Common myeloid progenitor, CD34-positive (primary cell): Measurements from ENCODE around the gene LYVE1.

Source experiments
- CTCF ChIA-PET: fragments of 350-600 bp; sonication (Branson Sonifier 250); formaldehyde crosslinking; loops from one replicate; lab custom pipeline; 2021; ENCODE audit warnings: antibody characterized with exemption; lab: Charles Lee
- POLR2A ChIA-PET: fragments of 350-600 bp; sonication (Branson Sonifier 250); formaldehyde crosslinking; loops from one replicate; lab custom pipeline; 2021; ENCODE audit warnings: antibody characterized with exemption; lab: Charles Lee
- DNase-seq, 3 donors: peaks; one replicate each; pipeline versions ENCODE4 v3.0.0 to v3.0.0-alpha.2; 2013
- H3K27ac ChIP-seq, 2 experiments: 1 replicate in 1 of 2; 2 replicates in 1 of 2; pipeline ENCODE4 v1.7.0; 2013; ENCODE audit warnings: inconsistent platforms in 2 of 2, low read length in 2 of 2, mild to moderate bottlenecking in 2 of 2, low read depth in 1 of 2, moderate library complexity in 1 of 2; ENCODE audit not compliant: severe bottlenecking in 2 of 2, insufficient read depth in 1 of 2, poor library complexity in 1 of 2
- H3K27me3 ChIP-seq, 5 experiments: replicated peaks in 2 of 5; 1 replicate in 3 of 5; 2 replicates in 2 of 5; pipeline versions ENCODE4 v1.6.1 to v1.7.0; 2013; ENCODE audit warnings: low read length in 4 of 5, mild to moderate bottlenecking in 2 of 5, moderate library complexity in 2 of 5, inconsistent platforms in 1 of 5; ENCODE audit not compliant: insufficient read depth in 5 of 5, control insufficient read depth in 4 of 5
- H3K36me3 ChIP-seq, 4 experiments: 1 replicate in 2 of 4; 2 replicates in 2 of 4; pipeline versions ENCODE4 v1.6.1 to v1.7.0; 2013; ENCODE audit warnings: low read length in 3 of 4, control low read depth in 1 of 4, mild to moderate bottlenecking in 1 of 4; ENCODE audit not compliant: control insufficient read depth in 4 of 4, insufficient read depth in 4 of 4
- H3K4me1 ChIP-seq, 4 experiments: 1 replicate in 3 of 4; 2 replicates in 1 of 4; pipeline versions ENCODE4 v1.6.1 to v1.7.1; 2013; ENCODE audit warnings: low read length in 3 of 4, mild to moderate bottlenecking in 3 of 4, control low read depth in 1 of 4, inconsistent platforms in 1 of 4, moderate library complexity in 1 of 4; ENCODE audit not compliant: control insufficient read depth in 4 of 4, insufficient read depth in 4 of 4; ENCODE audit errors: control extremely low read depth in 1 of 4
- H3K4me3 ChIP-seq, 7 experiments: 1 replicate in 4 of 7; 2 replicates in 3 of 7; pipeline versions ENCODE4 v1.5.1 to v1.7.0; 2013; ENCODE audit warnings: mild to moderate bottlenecking in 7 of 7, low read length in 6 of 7, moderate library complexity in 6 of 7, inconsistent platforms in 2 of 7, low read depth in 2 of 7, control low read depth in 1 of 7; ENCODE audit not compliant: insufficient read depth in 4 of 7, control insufficient read depth in 1 of 7; ENCODE audit errors: extremely low read depth in 1 of 7
- H3K9me3 ChIP-seq, 5 experiments: 1 replicate in 4 of 5; 2 replicates in 1 of 5; pipeline versions ENCODE4 v1.6.1 to v1.7.1; 2013; ENCODE audit warnings: low read length in 4 of 5, mild to moderate bottlenecking in 2 of 5, inconsistent platforms in 1 of 5, low read depth in 1 of 5, moderate library complexity in 1 of 5; ENCODE audit not compliant: control insufficient read depth in 4 of 5, insufficient read depth in 2 of 5; ENCODE audit errors: control extremely low read depth in 1 of 5
- WGBS: methylation state at CpG from one replicate; pipeline ENCODE4 v1.1.5; 2013; ENCODE audit not compliant: insufficient coverage; 5-methylcytosine and 5-hydroxymethylcytosine counted together

Gene LYVE1

DNA sequence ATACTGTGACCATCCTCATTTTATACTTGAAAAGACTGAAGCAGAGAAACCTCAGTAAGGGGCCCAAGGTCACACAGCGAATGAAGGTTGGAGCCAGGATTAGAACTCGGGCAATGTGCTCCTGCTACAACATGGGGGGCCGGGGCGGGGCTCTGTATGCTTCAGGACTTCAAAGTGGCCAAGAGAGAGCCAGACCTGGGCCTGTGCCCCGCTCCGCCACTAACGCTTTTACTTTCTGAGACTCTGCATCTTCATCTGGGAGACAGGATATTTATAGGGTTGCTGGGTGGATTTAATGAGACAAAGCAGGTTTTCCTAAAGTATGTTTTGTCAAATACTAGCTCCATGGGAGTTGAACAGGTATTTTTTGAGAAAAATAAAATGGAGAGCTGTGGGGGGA, 33.9 kb upstream of the LYVE1 start:
- no peak overlapping the region for H3K4me3 ChIP-seq
- H3K4me1 ChIP-seq, result peaks cover 39 to 55% (median 51%) of the 10 kb centered on the region in 4 experiments
- no peaks in the 10 kb centered on the region for H3K9me3 ChIP-seq
- DNase-seq, result no peak
- 97% methylated on average over 7 of the region's 7 CpGs for WGBS
- H3K27ac ChIP-seq, result no peak overlapping the region
- ChIA-PET POLR2A (no interaction called here), CTCF (interaction anchor here (1.4 kb wide), 1 partner anchor 17 kb away, joined by 3 read pairs; no protein-coding TSS in a partner anchor)
- H3K27me3 ChIP-seq, result no peaks in the 10 kb centered on the region
- H3K36me3 ChIP-seq, result no peaks in the 10 kb centered on the region

DNA sequence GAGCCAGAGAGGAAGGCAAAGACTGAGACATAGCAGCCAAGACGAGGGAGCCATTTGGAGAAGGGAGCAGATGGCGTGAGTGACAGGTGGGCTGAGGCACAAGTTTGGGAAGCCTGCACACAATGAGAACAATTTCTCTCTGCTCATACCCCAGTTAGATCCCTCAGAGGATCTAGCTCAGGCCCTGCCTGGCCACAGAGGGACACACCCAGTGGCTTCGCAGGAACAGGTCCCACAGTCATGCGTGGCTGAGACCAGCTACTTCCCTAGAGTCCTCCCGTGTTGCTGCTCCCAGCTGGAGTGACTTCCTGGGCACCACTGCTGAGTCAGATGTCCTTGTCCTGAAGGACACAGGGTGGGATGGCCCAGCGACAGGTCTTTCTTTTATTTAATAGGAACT, 33.4 kb upstream of the LYVE1 start:
- no peak for DNase-seq
- ChIA-PET CTCF (interaction anchor here (1.4 kb wide), 1 partner anchor 16 kb away, joined by 3 read pairs; no protein-coding TSS in a partner anchor), POLR2A (no interaction called here)
- 82% methylated on average over 6 of the region's 6 CpGs for WGBS
- H3K36me3 ChIP-seq, result no peaks in the 10 kb centered on the region
- no peaks in the 10 kb centered on the region for H3K27me3 ChIP-seq
- H3K4me3 ChIP-seq, result no peak overlapping the region
- no peaks in the 10 kb centered on the region for H3K9me3 ChIP-seq
- H3K4me1 ChIP-seq, result peaks cover 36 to 49% (median 46%) of the 10 kb centered on the region in 4 experiments
- no peak overlapping the region for H3K27ac ChIP-seq

DNA sequence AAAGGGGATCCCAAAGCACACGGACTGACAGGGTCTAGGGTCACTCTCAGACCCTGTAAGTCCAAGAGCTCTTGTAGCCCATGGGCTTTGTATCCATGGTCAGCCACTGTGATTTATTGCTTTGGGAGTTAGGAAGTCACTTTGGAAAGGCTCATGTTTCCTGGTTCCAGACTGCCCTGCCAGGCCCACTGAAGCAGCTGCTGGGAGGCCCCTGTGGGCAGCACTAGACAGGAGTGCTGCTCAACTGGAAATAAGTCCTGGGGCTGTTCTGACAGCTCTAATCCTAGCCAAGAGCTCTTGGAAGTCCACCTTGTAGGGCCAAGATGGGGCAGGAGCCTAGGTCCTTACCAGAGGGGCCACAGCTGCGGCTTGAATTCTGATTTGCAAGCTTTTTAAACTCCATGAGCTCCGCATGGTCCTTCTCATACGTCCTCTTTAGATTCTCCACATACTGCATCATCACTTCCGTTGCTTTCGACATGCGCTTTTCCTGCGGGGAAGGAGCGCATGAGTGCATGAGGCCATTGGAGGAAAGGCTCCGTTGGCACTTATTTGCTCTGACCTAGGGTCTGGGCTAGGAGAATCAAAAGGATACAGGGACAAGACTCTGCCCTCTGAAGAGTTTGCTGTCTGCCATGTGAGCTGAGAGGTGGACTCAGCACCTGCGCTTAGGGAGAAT, 32.2 kb upstream of the LYVE1 start:
- WGBS, result 98% methylated on average over 10 of the region's 11 CpGs
- ChIA-PET CTCF (interaction anchor here (1.6 to 3.4 kb wide), 2 partner anchors 10 to 60 kb away, joined by 4 to 9 read pairs; partner anchors contain the start of gene RNF141), POLR2A (no interaction called here)
- Histone ChIP-seq H3K4me1 (peaks cover 24 to 38% (median 35%) of the 10 kb centered on the region in 4 experiments), H3K36me3 (no peaks in the 10 kb centered on the region), H3K27ac (no peak overlapping the region), H3K4me3 (no peak overlapping the region), H3K27me3 (no peaks in the 10 kb centered on the region), H3K9me3 (no peaks in the 10 kb centered on the region)
- no peak for DNase-seq

DNA sequence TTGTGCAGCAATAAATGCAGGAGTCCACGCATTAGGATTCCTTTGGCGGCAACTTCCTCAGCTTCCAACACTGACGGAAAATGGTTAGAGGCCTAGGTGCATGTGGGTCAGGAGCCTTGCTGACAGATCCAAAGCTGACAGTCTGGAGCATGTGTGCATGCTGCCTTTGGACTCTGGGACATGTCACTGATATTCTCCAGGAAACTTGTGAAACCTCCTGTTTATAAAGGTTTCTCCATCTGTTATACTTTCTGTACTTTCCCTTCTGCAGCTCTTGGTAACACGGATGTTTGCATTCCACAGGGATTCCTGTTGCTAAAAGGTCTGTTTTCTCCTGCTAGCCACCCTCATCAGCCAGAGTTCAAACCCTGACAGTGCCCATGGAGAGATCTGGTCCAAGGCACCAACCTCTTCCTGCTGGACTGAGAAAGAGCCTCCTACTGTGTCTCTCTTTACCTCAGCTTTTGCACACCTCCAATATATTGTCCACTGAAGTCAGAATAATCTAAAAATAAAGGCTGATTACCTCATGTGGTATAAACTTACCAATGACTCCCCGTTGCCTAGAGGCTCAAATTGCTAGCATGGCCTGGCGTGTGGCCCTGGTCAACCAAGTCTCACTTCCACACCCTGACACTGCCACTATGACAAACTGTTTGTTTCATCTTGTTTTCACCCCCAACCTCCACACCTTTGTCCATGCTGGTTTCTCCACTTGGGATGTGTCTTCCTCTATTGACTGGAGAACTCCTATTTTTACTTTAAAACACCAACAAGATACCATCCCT, 31.1 kb upstream of the LYVE1 start:
- ChIA-PET CTCF (interaction anchor here (1.0 to 3.4 kb wide), 3 partner anchors 11 to 59 kb away, joined by 3 to 9 read pairs (median 4); partner anchors contain the start of gene RNF141), POLR2A (no interaction called here)
- H3K9me3 ChIP-seq, result no peaks in the 10 kb centered on the region
- H3K4me3 ChIP-seq, result no peak overlapping the region
- no peaks in the 10 kb centered on the region for H3K27me3 ChIP-seq
- no peak overlapping the region for H3K27ac ChIP-seq
- DNase-seq, result no peak
- H3K4me1 ChIP-seq, result peaks cover 20 to 27% (median 24%) of the 10 kb centered on the region in 4 experiments
- WGBS, result 91% methylated on average over 6 of the region's 6 CpGs
- H3K36me3 ChIP-seq, result no peaks in the 10 kb centered on the region

DNA sequence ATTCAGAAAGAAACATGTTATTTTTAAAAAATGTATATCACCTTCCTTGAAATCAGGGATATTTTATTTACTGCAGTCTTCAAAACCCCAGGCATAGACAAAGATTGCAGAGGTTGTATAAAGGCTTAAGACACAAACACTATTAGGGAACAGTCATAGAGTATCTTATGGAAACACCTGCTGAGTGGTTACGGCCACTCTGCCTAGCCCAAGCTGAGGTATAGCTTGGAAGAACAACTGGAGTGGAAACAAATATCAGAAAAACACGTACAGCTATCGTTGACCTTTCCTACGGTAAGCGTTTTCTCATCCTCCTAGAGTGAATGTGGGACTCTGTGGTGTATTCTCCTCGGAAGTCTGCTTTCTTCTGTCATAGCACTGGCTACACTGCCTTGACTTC, 30.4 kb upstream of the LYVE1 start:
- no peak overlapping the region for H3K27ac ChIP-seq
- 82% methylated on average over 5 of the region's 6 CpGs for WGBS
- peak in 1 of 3 donors; percentile 51 for DNase-seq
- no peak overlapping the region for H3K4me3 ChIP-seq
- no peaks in the 10 kb centered on the region for H3K36me3 ChIP-seq
- H3K9me3 ChIP-seq, result no peaks in the 10 kb centered on the region
- H3K4me1 ChIP-seq, result peaks cover 15 to 20% (median 19%) of the 10 kb centered on the region in 4 experiments
- POLR2A ChIA-PET, result no interaction called here
- no peaks in the 10 kb centered on the region for H3K27me3 ChIP-seq
- CTCF ChIA-PET, result interaction anchor here (0.8 to 3.4 kb wide), 4 partner anchors 12 to 34 kb away, joined by 3 to 9 read pairs (median 4); no protein-coding TSS in a partner anchor

DNA sequence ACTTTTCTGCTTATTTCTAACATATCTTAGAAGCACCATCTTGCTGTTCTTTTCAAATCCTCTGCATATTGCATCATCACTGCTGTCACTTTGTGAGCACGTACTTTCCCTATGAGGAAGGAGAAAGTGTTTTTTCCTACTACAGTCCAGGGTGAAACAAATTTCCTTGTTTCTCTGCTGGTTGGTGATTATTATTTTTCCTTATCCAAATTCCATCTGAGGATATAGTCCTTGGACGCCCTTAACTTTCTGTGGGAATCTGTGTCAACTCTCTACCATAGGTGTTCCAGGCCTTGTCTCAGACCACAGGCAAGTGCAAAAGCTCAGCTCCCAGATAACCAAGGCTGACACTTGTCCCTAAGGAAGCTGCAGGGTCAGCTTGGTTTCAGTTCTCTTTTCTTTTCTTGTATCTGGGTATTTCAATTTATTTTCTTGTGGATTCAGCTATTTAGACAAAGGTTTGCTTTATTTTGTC, 29.4 kb upstream of the LYVE1 start:
- peaks cover 7 to 20% (median 15%) of the 10 kb centered on the region in 4 experiments for H3K4me1 ChIP-seq
- ChIA-PET POLR2A (interaction anchor here (0.6 kb wide), 1 partner anchor 103 kb away, joined by 4 read pairs; no protein-coding TSS in a partner anchor), CTCF (interaction anchor here (0.8 to 3.4 kb wide), 4 partner anchors 9 to 33 kb away, joined by 3 to 9 read pairs (median 4); no protein-coding TSS in a partner anchor)
- 100% methylated on average over 1 of the region's 2 CpGs for WGBS
- no peak overlapping the region for H3K4me3 ChIP-seq
- H3K9me3 ChIP-seq, result no peaks in the 10 kb centered on the region
- no peaks in the 10 kb centered on the region for H3K27me3 ChIP-seq
- peak in 1 of 3 donors; percentile 45 for DNase-seq
- no peak overlapping the region for H3K27ac ChIP-seq
- no peaks in the 10 kb centered on the region for H3K36me3 ChIP-seq
